ENCODE results near the gene F8. TPM values are rescaled to one million over a fixed set of nuclear protein-coding genes. Genes with fewer than 3 reads are reported as not detected.

Gene F8
- total and polyA plus RNA-seq, 9 of the 15 experiments (the other 6 are each of a cell fraction or from before 2014, with no cell fraction given), result 0.41 to 3.8 (median 0.91) TPM

DNA sequence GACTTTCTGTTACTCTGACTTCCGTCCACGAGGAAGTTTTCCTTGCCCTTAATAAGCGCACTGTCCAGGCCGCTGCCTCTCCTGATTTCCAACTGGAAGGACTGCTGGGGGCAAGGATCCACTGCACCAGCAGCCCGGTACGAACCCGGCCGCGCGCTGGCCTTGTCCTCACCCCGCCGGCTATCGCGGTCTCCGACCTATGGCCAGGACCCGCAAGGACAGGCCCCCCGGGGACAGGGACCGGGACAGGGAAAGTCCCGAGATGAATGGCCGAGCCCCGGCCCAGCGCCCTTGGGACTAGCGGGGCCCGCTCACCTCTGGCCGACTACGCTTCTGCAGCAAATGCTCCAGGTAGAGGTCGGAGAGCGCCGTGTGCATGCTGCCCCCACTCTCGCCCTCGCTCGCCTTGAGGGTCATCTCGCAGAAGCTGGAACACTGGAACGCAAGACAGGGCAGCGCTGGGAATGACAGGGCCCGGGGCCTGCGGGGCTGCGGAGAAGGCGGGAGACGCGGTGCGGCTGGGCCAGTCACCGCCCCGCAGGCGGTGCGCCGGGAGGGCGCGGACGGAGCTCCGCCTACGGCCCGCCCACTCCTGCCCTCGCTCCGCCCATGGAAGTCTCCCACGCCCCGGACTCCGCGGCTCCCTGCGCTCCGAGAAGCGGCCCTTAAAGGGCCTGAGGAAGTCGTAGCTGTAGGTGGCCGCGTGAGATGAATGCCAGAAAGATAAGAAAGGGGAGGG, 217.4 kb downstream of the F8 start, which contains the start of gene MPP1 (continued):
- TF ChIP-seq, protein P1, sequence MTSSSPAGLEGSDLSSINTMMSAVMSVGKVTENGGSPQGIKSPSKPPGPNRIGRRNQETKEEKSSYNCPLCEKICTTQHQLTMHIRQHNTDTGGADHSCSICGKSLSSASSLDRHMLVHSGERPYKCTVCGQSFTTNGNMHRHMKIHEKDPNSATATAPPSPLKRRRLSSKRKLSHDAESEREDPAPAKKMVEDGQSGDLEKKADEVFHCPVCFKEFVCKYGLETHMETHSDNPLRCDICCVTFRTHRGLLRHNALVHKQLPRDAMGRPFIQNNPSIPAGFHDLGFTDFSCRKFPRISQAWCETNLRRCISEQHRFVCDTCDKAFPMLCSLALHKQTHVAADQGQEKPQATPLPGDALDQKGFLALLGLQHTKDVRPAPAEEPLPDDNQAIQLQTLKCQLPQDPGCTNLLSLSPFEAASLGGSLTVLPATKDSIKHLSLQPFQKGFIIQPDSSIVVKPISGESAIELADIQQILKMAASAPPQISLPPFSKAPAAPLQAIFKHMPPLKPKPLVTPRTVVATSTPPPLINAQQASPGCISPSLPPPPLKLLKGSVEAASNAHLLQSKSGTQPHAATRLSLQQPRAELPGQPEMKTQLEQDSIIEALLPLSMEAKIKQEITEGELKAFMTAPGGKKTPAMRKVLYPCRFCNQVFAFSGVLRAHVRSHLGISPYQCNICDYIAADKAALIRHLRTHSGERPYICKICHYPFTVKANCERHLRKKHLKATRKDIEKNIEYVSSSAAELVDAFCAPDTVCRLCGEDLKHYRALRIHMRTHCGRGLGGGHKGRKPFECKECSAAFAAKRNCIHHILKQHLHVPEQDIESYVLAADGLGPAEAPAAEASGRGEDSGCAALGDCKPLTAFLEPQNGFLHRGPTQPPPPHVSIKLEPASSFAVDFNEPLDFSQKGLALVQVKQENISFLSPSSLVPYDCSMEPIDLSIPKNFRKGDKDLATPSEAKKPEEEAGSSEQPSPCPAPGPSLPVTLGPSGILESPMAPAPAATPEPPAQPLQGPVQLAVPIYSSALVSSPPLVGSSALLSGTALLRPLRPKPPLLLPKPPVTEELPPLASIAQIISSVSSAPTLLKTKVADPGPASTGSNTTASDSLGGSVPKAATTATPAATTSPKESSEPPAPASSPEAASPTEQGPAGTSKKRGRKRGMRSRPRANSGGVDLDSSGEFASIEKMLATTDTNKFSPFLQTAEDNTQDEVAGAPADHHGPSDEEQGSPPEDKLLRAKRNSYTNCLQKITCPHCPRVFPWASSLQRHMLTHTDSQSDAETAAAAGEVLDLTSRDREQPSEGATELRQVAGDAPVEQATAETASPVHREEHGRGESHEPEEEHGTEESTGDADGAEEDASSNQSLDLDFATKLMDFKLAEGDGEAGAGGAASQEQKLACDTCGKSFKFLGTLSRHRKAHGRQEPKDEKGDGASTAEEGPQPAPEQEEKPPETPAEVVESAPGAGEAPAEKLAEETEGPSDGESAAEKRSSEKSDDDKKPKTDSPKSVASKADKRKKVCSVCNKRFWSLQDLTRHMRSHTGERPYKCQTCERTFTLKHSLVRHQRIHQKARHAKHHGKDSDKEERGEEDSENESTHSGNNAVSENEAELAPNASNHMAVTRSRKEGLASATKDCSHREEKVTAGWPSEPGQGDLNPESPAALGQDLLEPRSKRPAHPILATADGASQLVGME (CRISPR knock-in tag; IDR thresholded peaks at IDR 0.05), result no peak
- TF ChIP-seq SAFB2 (IDR thresholded peaks at IDR 0.05; ENCODE audit: borderline replicate concordance, low read depth, low read length, severe bottlenecking) (no peak), SRF (CRISPR knock-in tag; IDR thresholded peaks at IDR 0.05) (peak in 1 of 2 experiments; percentile 86; a peak in 1 of 4 replicates), ZNF436 (CRISPR knock-in tag; IDR thresholded peaks at IDR 0.05) (no peak), ETS2 (tag; IDR thresholded peaks at IDR 0.05; ENCODE audit: borderline replicate concordance, poor library complexity, severe bottlenecking) (no peak), CLOCK (CRISPR knock-in tag; IDR thresholded peaks at IDR 0.05; ENCODE audit: borderline replicate concordance) (no peak), C11orf30 (IDR thresholded peaks at IDR 0.05; ENCODE audit: low read depth) (no peak), CHD1 (IDR thresholded peaks at IDR 0.05; ENCODE audit: low read length) (peak; percentile 77), SMAD4 (CRISPR knock-in tag; conservative IDR thresholded peaks at IDR 0.05) (peak; percentile 57; the same call in 1 of the 2 replicates), PREB (CRISPR knock-in tag; IDR thresholded peaks at IDR 0.05) (no peak), IFI16 (CRISPR knock-in tag; IDR thresholded peaks at IDR 0.05) (no peak), SFPQ (IDR thresholded peaks at IDR 0.05; ENCODE audit: low read depth, low read length) (no peak)

Measured in K562 (cell line).